NK-92 (cell line): Measurements from ENCODE around the gene PYGM.
"Not testable (repeated sequence)": the region's sequence is repeated elsewhere in the genome, so short reads cannot be mapped to it uniquely, and the experiment has no call there.

Experiments
- DNase-seq: peaks from one replicate; lab custom pipeline; 2025; ENCODE audit not compliant: unreplicated experiment; lab: John Stamatoyannopoulos, UW

PYGM gene

DNA sequence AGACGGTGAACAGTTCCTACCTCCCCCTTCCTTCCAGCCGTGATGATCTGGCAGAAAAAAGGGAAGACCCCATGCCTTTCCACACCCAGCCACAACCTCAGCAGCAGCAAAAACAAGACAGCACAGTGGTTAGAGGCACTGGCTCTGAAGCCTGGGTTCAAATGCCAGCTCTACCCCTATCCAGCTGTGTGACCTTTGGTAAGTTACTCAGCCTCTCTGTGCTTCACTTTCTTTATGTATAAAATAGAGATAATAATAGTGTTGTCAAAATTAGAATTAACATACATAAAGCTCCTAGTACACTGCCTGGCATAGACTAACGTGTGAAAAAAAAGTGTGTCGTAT lies 41.0 kb downstream of the PYGM start:
- DNase-seq = no peak

- DNase-seq = no peak
Observed at GRCh38 chr11:64718084-64718779, 41.5 kb downstream of the PYGM start.

- no peak for DNase-seq
Observed at GRCh38 chr11:64717268-64717578, 42.6 kb downstream of the PYGM start.

GRCh38 chr11:64716473-64717267 lies 43.1 kb downstream of the PYGM start:
- DNase-seq = no peak

- no peak for DNase-seq
Observed at GRCh38 chr11:64715756-64716472, 43.9 kb downstream of the PYGM start.

GRCh38 chr11:64715110-64715509 lies 44.7 kb downstream of the PYGM start:
- no peak for DNase-seq

DNA sequence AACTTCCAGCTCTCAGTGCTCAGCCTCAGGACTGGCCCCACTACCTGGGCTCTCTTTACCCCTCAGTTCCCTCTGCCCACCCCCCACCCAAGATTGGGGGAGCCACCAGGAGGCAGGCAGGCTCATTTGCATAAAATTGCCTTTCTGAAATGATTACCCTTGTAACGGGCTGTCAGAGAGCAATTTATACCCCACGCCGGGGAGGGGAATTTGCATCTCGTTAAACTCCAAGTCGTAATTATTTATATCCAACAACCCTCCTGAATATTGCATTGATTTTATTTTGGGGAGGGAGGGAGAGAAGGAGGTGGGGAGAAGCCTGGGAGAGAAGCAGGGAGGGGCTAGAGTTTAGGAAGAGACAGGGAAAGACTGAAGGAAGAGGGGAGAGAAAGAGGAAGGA lies 45.1 kb downstream of the PYGM start:
- no peak for DNase-seq

- no peak for DNase-seq
Observed at GRCh38 chr11:64713781-64714363, 45.9 kb downstream of the PYGM start.

DNA sequence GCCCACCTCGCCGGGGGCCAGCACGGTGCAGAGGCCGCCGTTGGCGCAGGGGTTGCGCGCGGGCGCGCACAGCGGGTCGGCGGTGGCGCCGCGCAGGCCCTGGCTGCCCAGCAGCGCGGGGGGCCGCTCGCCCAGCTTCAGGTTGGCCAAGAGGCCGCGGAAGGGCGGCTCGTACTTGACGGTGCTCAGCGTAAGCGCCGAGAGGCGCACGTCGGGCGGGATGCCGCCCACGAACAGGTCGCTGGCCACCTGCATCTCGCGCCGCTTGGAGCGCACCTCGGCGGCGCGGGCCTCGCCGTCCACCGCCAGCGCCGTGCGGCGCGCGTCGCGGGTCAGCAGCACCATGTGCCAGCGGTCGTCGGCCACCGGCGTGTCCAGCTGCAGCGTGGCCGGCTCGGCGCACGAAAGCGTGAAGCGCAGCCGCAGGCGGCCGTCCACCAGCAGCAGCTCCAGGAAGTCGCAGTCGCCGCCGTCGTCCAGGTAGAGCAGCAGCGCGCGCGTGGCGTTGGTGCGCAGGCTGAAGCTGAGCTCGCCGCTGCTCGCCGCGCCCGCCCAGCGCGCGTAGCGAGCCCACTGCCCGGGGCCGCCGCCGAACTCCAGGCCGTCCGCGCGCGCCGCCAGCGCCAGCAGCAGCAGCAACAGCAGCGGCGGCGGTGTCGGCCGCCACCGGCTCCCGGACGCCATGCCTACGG lies 46.6 kb downstream of the PYGM start:
- no peak for DNase-seq

DNA sequence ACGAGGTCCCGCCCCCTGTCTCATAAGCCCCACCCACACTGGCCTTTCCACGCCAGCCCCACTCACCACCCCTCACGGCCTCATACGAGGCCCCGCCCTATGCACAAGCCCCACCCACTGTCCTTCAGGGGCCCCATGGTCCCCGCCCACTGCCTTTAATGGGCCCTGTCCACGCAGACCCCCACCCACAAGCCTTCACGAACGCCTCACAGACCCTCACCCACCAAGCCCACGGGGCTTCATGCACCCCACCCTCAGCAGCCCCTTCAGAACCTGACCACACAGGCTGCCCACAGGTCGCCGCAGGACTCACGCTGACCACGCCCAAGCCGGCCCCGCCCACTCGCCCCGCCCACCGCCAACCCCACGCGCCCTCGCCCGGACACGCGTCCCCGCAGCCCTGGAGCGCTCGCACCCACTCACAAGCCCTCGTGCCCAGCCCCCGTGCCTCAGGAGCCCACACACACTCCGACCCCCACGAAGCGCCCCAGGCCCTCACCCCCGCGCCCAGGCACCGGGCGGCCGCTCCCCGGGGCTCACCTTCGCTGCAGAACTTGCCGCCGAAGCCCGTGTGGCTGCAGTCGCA lies 47.3 kb downstream of the PYGM start:
- DNase-seq = no peak

DNA sequence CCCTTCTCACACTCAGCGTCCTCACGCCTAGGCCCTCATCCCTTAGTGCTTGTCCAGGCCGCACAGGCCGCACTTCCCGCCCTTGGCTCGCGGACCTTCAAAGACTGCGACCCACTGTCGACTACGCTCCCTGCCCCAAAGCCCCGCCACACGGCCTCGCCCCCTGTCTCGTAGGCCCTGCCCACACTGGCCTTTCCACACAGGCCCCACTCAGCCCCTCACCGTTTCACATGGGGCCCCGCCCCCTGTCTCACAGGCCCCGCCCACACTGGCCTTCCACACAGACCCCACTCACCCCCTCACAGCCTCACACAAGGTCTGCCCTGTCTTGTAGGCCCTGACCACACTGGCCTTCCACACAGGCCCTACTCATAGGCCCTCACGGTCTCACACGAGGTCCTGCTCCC lies 47.8 kb downstream of the PYGM start:
- no peak for DNase-seq

DNA sequence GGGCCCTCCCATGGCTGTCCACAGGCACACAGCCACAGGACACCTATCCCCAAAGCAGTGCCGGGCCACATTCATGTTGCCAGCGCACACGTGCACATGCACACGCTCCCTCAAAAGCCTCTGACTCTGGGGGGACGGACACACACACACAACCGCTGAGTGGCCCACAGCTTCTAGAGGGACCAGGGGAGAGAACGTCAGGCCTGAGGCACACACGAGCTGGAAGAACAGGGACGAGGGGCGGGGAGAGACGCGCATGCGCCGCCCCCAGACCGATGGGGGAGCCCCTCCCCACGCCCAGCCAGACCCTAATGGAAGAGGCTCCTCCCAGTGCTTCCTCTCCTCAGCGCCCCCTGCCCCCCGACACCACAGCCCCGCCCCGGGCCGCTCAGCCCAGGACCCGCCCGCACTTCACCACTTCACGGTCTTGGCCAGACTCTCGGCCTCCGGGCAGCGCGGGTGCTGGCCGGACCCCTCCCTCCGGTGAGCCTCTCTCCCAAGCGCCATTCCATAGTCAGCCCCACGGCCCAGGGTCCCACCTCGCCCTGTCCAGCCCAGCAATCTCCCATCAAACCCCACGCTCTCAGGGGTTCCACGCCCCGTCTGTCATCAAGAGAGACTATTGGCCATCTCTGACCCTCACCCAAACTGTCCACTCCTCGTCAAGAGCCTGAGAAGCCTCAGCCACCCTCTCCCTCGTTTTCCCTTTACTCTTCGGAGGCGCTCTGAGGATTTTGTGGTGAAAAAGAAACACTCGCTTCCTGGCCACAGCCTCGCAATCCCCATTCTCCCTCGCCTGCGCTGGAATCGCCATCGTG lies 48.4 kb downstream of the PYGM start:
- no peak for DNase-seq

GRCh38 chr11:64710418-64711137 lies 49.2 kb downstream of the PYGM start:
- no peak for DNase-seq

- DNase-seq = no peak
Observed at GRCh38 chr11:64705501-64705900, 54.3 kb downstream of the PYGM start.

DNA sequence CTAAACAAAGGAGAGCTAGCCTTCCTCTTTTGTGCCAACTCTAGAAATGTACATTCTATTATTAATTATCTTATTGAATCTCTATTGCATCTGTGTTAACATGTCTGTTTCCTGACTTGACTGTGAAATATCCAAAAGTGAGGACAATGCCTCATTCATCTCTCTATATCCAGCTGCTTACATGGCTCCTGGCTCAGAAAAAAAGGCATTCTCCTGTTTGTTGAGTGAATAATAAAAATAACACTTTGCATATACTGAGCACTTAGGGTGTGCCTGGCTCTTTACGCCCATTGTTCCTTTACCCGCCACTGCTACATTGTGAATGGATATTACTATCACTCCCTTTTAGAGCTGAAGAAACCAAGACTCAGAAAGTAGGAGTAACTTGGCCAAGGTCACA lies 56.7 kb downstream of the PYGM start:
- DNase-seq = no peak

DNA sequence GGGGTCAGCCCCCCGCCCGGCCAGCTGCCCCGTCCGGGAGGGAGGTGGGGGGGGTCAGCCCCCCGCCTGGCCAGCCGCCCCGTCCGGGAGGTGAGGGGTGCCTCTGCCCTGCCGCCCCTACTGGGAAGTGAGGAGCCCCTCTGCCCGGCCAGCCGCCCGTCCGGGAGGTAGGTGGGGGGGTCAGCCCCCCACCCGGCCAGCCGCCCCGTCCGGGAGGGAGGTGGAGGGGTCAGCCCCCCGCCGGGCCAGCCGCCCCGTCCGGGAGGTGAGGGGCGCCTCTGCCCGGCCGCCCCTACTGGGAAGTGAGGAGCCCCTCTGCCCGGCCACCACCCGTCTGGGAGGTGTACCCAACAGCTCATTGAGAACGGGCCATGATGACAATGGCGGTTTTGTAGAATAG lies 57.8 kb downstream of the PYGM start:
- not testable (repeated sequence) for DNase-seq

- no peak for DNase-seq
Observed at GRCh38 chr11:64698427-64698826, 61.3 kb downstream of the PYGM start.

GRCh38 chr11:64697663-64698375 lies 62.0 kb downstream of the PYGM start:
- no peak for DNase-seq
